Uterus (tissue), 2 donors: Measurements from ENCODE around the gene PTPRD.

ENCODE experiments used
- CTCF ChIP-seq, 4 experiments: fragments of 200-600 bp in 2 of 4; fragments of 450-650 bp in 2 of 4; sonication (generic) in 2 of 4; IDR thresholded peaks; one replicate each; pipeline ENCODE4 v1.5.1; 2016 to 2019; ENCODE audit warnings: antibody characterized with exemption in 4 of 4, mild to moderate bottlenecking in 2 of 4, moderate library complexity in 1 of 4
- POLR2A ChIP-seq, 2 donors: fragments of 450-650 bp; IDR thresholded peaks; one replicate each; pipeline ENCODE4 v1.6.1; 2016; ENCODE audit warnings: antibody characterized with exemption in 2 of 2, mild to moderate bottlenecking in 1 of 2, moderate library complexity in 1 of 2

DNA sequence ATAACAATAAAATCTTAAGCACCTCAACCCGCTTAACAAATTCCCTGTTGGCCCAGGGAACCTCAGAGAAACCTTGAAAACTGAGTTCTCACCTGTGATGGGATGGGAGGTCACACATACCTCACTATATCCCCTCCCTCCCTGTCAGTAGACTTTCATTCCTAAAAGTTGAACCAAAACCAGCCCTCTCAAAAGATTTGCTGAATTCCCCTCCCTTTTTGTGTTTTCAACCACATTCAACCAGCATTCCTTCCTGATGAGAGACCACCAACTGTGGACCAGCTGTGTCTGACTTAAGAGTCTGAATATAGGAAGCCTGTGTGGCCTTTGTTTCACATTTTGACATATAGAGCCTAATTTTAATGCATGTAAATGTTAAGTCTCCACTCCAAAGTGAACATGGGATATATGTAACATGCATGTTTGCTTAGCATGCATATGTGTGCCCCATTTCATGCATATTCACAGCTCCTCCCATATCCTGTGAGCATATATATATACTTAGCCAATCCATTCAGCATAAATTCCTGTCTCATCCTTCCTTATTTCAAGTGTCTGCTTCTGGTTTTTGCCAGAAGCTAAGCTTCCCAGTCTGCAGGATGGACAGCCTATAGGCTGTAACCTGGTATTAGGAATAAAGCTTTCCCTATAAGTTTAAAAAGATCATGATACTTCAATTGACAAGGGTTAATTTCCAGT is 604.6 kb downstream of the PTPRD start:
- no peak for TF ChIP-seq POLR2A (IDR thresholded peaks at IDR 0.05)
- no peak for TF ChIP-seq CTCF (IDR thresholded peaks at IDR 0.05)
